Spleen (tissue), 11 donors: Measurements from ENCODE around the gene SLC16A14. TPM values are rescaled to one million over a fixed set of nuclear protein-coding genes. Genes with fewer than 3 reads are reported as not detected.

ENCODE experiments used
- polyA plus RNA-seq, 3 donors: library from polyadenylated mRNA; stranded (reverse); fragments of 200-250 nt; gene quantifications; one replicate each; pipeline ENCODE4 v1.2.1, GENCODE V29; 2013
- small RNA-seq, 4 donors: library from RNA; depleted of rRNA; stranded (forward); fragments of <200 nt; gene quantifications; one replicate each; pipeline ENCODE3, GENCODE V24; 2016
- total RNA-seq, 7 donors: library from RNA; depleted of rRNA in 3 of 7; stranded (reverse); fragments of >200 nt in 3 of 7; fragmentation: NEBNext Ultra II Directional in 4 of 7; extraction: Animal tissue kit (Norgen Biotek cat#: 25700) in 4 of 7; gene quantifications; one replicate each; pipeline versions ENCODE4 v1.1.0 to v1.2.1, GENCODE V29; 2016 to 2021
- donor health status: healthy with polysubstance abuse.
- donor health status: DM: no; HTN: no; CAD: no; lungs with moderate emphysema.
- donor health status: DM: no; HTN: no; CAD: no.
- donor health status: Bipolar disorder and iron deficiency.
- donor health status: healthy.
- donor health status: DM: no; HTN: no; CAD: no.
- donor health status: DM: yes; HTN: yes; CAD: no.

Gene SLC16A14
- total and polyA plus RNA-seq, 10 donors: 1.8 to 18.5 (median 12.1) TPM

Small RNA genes lying within 50 kb of the gene (small RNA-seq; reads per million reads assigned to genes)
- gene RNY4P19: 0 reads per million in 4 donors

Other genes starting within 250 kb of the SLC16A14 start
- 100 to 1,000 TPM; 177 to 263 (median 224) TPM for gene TRIP12, start 146.9 kb downstream of the SLC16A14 start, total RNA-seq
- 10 to 100 TPM; 15.3 to 24.7 (median 18.1) TPM for gene TRIP12, start 146.9 kb downstream of the SLC16A14 start, polyA plus RNA-seq
- gene FBXO36, start 146.4 kb downstream of the SLC16A14 start, total RNA-seq: 1 to 10 TPM in 5 of 7 donors, under 1 TPM in 2; 0.54 to 2.6 (median 1.5) TPM
- under 1 TPM; 0.36 to 0.59 (median 0.38) TPM for gene FBXO36, start 146.4 kb downstream of the SLC16A14 start, polyA plus RNA-seq
- gene SP110, start 151.1 kb upstream of the SLC16A14 start, total RNA-seq: 100 to 1,000 TPM; 105 to 157 (median 135) TPM
- gene SP110, start 151.1 kb upstream of the SLC16A14 start, polyA plus RNA-seq: 10 to 100 TPM; 47.9 to 63.5 (median 57.6) TPM
- gene SP140, start 156.8 kb upstream of the SLC16A14 start, total RNA-seq: 100 to 1,000 TPM in 1 of 7 donors, 10 to 100 TPM in 6; 51.3 to 110 (median 80.8) TPM
- 10 to 100 TPM; 51.7 to 61.5 (median 55.8) TPM for gene SP140, start 156.8 kb upstream of the SLC16A14 start, polyA plus RNA-seq